GM10847 (cell line): ENCODE measurements around the gene MYBPHL.

Source experiments
- POLR2A ChIP-seq: IDR thresholded peaks from 2 replicates; pipeline ENCODE4 v1.6.1; 2011; ENCODE audit not compliant: insufficient read length; ENCODE audit errors: extremely low read depth

The MYBPHL gene

DNA sequence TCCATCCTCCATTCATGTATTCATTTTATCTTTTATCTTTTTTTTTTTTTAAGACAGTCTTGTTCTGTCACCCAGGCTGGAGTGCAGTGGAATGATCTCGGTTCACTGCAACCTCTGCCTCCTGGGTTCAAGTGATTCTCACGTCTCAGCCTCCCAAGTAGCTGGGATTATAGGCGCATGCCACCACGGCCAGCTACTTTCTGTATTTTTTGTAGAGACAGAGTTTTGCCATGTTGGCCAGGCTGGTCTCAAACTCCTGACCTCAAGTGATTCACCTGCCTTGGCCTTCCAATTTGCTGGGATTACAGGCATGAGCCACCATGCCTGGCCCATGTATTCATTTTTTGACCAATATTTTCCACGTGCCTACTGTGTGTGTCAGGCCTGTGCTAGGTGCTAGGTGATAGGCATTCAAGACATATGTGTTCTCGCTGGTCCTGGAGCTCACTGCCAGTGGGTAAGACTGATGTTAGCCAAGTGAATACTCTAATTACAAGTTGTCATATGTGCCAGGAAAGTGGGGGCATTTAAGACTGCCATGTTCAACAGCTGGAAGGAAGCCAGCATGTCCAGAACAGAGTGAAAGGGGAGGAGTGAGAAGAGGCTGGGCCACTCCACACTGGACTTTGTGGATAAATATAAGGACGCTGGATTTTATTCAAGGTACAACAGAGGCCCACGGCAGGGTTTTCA is 62.8 kb downstream of the MYBPHL start:
- TF ChIP-seq POLR2A = no peak

- TF ChIP-seq POLR2A = no peak
Observed at GRCh38 chr1:109243221-109243620, 63.6 kb downstream of the MYBPHL start.

DNA sequence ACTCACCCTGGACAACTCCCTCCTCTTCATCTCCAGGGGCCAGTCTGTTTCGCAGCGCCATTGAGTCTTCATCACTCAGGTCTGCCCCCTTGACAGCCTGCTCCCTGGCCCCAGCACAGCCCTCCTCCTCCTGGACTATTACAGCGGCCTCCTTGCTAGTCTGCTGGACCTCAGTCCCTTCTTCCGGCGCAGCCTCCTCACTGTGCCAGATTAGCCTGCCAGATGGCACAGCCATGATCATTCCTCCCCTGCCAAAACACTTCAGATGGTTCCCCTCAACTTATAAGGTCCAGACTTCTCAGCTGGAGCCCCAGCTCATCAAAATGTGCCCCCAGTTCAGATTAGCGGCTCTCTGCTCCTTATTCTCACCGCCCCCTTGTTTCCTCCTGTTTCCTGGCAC is 64.4 kb downstream of the MYBPHL start:
- TF ChIP-seq POLR2A = no peak
